ENCODE data around the gene TMED1.
A peak's percentile ranks its signal among the peaks of the same experiment; 100 is the strongest.

Gene TMED1

DNA sequence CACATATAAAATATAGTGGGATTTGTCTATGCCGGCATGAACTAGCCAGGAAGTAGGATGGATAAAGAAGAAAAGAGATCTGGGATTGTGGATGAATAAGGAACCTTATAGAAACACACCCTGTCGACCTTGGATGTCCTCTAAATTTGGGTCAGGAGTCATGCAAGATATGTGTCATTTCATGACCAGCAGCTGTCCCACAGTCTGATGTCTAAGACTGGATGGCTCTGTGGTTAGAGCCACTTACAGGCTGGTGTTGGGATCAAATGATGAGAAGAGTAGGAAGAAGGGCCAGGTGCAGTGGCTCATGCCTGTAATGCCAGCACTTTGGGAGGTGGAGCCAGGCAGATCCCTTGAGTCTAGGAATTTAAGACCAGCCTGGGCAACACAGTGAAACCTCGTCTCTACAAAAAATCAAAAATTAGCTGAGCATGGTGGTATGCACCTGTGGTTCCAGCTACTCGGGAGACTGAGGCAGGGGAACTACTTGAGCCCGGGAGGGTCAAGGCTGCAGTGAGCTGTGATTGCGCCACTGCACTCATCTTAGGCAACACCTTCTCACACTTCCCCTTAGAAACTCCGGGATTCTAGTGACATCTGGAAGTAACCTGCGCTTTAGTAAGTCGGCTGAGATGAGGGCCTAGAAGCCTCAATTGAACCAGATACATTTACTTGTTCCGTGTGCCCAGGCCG is 30.8 kb downstream of the TMED1 start:
- no peak overlapping the region for H3K4me3 ChIP-seq (ENCODE audit: low read depth, low read length)
- no peak for DNase-seq (ENCODE audit: low read depth)
- TF ChIP-seq CTCF (IDR thresholded peaks at IDR 0.05; ENCODE audit: low read depth, low read length, missing control alignments) = no peak

- no peak for DNase-seq (ENCODE audit: low read depth)
- H3K4me3 ChIP-seq (ENCODE audit: low read depth, low read length) = no peak overlapping the region
- TF ChIP-seq CTCF (IDR thresholded peaks at IDR 0.05; ENCODE audit: low read depth, low read length, missing control alignments) = no peak
Measured at GRCh38 chr19:10803252-10803651, 32.8 kb downstream of the TMED1 start.

DNA sequence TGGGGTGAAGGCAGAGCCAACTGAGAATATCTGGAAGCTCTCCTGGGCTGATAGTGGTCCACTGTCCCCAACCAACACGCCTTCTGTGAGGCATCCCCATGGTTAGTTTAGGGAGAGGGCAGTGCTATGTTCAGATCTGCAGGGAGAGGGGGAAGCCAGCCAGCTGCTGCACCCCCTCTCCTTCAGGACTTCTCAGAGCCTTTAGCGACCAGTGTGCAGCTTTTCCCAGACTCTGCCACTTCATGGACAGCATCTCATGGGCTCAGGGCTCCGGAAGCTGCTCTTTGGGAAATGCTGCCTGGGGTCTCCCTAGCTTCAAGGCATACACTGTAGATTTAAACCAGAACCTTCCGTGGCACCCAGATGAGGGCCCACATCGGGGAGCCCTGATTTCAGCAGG is 33.5 kb downstream of the TMED1 start:
- TF ChIP-seq CTCF (IDR thresholded peaks at IDR 0.05; ENCODE audit: low read depth, low read length, missing control alignments) = no peak
- no peak overlapping the region for H3K4me3 ChIP-seq (ENCODE audit: low read depth, low read length)
- no peak for DNase-seq (ENCODE audit: low read depth)

DNA sequence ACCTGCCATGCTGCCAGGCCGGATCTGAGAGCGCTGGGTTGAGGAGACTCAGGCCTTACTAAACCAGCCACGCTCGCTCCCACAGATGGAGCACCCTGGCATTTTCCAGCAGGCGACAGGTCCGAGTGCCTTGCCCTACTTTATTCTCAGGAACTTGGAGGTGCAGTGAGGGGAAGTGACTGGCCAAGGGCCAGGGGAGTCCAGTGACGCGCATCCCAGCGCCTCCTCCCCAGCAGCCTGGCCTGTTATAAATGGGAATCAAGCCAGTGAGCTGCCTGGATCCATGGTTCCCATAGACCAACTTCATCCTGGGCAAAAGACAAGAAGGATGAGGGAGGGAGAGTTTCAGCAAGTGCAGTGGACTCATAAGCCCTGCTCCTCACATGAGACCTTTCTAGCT is 35.5 kb downstream of the TMED1 start:
- DNase-seq (ENCODE audit: low read depth) = no peak
- no peak for TF ChIP-seq CTCF (IDR thresholded peaks at IDR 0.05; ENCODE audit: low read depth, low read length, missing control alignments)
- H3K4me3 ChIP-seq (ENCODE audit: low read depth, low read length) = no peak overlapping the region

- H3K4me3 ChIP-seq (ENCODE audit: low read depth, low read length) = no peak overlapping the region
- no peak for TF ChIP-seq CTCF (IDR thresholded peaks at IDR 0.05; ENCODE audit: low read depth, low read length, missing control alignments)
- peak; percentile 41 for DNase-seq (ENCODE audit: low read depth)
Measured at GRCh38 chr19:10797541-10798256, 38.3 kb downstream of the TMED1 start.

- no peak for DNase-seq (ENCODE audit: low read depth)
- no peak overlapping the region for H3K4me3 ChIP-seq (ENCODE audit: low read depth, low read length)
- TF ChIP-seq CTCF (IDR thresholded peaks at IDR 0.05; ENCODE audit: low read depth, low read length, missing control alignments) = no peak
Measured at GRCh38 chr19:10797078-10797477, 38.9 kb downstream of the TMED1 start.

DNA sequence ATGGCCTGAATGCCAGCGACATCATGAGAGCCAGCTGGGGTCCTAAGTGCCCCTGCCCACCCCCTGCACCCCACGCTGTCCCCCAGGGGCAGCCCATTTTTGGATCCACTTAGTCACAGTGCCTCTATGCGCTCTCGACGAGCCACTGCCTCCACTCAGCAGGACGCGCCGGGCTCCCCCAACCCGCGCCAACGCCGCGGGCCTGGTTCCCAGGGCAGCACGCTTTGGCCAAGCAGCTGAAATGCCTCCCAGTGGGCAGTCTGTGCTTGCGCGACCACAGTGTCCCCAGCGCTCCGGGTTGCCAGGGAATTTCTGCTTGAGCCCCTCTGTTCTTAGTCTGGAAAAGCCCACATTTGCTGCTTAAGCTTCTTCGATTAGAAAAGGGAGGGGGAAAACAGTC is 39.4 kb downstream of the TMED1 start:
- DNase-seq (ENCODE audit: low read depth) = no peak
- no peak overlapping the region for H3K4me3 ChIP-seq (ENCODE audit: low read depth, low read length)
- no peak for TF ChIP-seq CTCF (IDR thresholded peaks at IDR 0.05; ENCODE audit: low read depth, low read length, missing control alignments)

Measured in GM12864 (cell line).